Stimulated activated CD4-positive, alpha-beta T cell treated with anti-CD3 and anti-CD28 coated beads, Interleukin-1b, Interleukin-23, amount 100 ng/mL, for 4 hours (primary cell): Measurements from ENCODE around the gene UBE3A.
"Not testable (repeated sequence)": the region's sequence is repeated elsewhere in the genome, so short reads cannot be mapped to it uniquely, and the experiment has no call there.

Experiments
- DNase-seq, 2 donors: peaks; one replicate each; pipeline ENCODE4 v3.0.0-alpha.2; 2020; ENCODE audit warnings: low read depth in 2 of 2

The UBE3A gene

DNA sequence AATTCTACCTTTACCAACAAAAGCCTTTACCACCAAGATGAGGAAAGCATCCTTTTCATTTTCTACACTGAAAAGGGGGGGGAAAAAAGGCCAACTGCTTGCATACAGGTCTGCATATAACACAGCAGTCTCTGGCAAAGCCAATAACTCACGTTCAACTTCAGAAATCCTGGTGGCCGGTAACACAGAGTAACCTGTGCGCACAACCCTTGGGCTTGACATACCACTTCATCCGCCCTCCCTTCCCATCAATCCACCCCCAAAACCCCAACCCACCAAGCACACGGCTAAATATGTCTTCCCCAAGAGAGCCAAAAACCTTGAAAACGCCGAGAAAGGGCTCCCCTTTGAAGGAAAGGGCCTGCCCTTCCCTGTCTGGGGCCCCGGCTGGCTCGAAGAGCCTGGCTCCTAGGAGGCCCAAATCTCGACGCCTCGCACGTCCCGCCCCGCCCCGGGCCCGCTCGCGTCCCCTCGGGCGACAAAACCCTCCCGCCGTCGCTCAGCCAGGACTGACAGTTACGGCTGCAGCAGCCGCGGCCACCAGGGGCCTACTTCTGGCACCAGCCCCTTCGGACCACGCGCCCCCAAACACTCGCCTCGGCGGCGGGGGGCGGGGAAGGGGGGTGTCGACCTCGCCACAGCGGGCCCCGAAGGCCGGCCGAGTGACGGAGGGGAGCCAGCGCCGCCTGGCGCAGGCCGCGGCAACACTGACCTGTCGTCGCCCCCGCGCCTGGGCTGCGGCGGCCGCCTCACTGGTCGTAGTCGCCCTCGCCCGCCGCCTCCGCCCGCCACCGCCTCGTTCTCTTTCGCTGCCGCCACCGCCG is 835 bp downstream of the UBE3A start:
- peak; percentile 15 to 46 for DNase-seq

DNA sequence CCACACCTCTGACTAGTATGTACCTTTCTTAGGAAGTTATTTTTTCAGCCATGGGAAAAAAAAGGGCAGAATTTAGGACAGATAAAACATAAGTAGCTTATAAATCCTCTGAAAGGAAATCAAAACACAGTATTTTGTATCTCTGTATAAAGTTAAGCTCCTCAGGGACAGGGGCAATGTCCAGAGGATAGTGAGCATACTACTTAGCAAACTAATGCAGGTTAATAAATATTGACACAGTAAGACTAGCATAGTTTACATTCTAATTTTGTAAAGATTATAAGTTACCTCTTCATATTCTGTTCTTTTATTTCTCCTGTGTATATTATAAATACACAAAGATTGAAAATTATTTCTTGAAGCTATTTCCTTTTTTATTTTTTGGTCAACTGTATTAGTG is 2.1 kb downstream of the UBE3A start:
- no peak for DNase-seq

DNA sequence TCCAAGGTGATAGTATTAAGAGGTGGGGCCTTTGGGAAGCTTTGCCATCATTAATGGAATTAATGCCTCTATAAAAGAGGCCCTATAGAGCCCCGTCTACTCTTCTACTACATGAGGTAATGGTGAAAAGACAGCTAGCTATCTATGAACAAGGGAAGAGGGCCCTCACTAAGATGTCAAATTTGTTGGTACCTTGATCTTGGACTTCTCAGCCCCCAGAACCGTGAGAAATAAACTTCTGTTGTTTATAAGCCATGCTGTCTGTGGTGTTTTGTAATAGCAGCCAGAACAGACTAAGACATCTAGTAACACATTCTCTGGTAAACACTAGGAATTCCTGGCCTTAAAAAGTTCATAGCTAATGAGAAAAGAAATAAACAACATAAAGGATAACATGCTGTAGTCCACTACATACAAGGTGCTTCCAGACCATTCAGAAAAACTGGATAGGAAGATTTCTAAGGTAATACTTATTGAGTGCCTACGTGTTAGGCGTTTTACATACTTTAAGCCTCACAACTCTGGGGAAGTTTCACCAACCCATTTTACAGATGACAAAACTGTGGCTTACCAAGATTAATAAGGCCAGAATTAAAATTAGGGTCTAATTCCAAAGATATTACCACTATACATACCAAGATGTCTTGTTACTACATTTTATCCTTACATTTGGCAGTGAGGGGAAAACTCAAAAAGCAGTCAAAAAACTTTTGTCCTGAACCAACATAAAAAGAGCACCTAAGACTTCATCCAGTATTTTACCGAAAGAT is 3.2 kb downstream of the UBE3A start:
- no peak for DNase-seq

DNA sequence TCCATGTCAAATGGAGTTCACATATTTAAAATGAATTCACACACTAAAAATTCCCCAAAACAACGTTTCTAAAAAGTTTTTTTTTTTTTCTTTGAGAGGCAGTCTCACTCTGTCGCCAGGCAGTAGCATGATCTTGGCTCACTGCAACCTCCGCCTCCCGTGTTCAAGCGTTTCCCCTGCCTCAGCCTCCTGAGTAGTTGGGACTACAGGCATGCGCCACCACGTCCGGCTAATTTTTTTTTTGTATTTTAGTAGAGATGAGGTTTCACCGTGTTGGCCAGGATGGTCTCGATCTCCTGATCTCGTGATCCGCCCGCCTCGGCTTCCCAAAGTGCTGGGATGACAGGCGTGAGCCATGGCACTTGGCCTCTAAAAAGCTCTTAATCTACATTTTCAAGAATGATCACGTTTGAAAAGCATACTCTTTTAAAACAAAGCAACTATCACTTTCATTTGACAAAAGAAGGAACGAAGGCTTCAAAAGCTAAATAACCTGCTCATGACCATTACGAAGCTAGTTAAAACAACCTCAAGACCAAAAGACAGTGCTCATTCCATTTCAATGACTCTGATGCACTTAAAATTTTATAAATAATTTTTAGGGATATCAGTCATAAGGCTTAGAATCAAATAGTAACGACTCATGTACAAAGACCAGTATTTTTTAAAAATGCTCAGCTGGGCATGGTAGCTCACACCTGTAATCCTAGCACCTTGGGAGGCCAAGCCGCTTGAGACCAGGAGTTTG is 5.5 kb downstream of the UBE3A start:
- DNase-seq: no peak

DNA sequence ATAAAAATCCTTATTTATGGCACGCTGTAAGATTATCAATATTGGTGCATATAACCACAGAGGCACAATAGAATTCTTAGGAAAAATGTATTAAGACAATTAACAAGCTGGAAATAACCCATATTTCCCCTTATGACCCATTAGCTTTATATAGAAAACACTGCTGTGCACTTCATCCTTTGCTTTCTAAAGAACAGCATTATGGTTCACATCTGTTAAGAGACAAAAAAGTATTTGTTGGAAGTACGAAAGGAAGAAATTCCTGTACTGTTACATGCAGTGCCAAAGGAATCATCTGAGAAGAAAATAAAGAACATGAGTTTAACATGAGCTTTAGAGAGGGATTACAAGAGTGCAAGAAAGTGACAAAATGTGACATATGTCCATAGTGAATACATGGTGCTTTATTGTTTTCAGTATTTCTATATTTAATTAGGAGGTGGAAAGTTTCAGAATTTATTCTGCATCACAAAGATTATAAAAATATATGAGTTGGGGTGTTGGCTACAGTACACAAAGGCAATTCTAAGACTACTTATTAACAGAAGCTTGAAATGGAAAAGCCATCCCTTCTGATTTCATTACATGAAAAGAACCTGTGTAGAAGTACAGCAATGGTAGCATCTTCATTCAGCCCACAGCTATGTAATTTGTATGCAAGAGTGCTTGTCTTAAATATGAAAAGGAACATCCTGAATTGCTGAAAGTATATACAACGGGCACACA is 6.8 kb downstream of the UBE3A start:
- no peak for DNase-seq

DNA sequence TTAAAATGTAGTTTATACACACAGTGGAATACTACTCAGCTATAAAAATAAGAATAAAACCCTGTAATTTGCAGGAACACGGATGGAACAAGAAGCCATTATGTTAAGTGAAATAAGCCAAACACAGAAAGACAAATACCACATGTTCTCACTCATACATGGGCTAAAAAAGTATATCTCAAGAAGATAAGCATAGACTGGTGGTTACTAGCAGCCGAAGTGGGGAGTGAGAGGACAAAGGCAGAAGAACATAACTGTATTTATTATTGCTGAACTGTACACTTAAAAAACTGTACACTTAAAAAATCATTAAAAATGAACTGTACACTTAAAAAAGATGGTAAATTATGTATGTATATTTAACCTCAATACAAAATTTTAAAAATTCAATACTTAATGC is 11.0 kb downstream of the UBE3A start:
- DNase-seq: no peak

DNA sequence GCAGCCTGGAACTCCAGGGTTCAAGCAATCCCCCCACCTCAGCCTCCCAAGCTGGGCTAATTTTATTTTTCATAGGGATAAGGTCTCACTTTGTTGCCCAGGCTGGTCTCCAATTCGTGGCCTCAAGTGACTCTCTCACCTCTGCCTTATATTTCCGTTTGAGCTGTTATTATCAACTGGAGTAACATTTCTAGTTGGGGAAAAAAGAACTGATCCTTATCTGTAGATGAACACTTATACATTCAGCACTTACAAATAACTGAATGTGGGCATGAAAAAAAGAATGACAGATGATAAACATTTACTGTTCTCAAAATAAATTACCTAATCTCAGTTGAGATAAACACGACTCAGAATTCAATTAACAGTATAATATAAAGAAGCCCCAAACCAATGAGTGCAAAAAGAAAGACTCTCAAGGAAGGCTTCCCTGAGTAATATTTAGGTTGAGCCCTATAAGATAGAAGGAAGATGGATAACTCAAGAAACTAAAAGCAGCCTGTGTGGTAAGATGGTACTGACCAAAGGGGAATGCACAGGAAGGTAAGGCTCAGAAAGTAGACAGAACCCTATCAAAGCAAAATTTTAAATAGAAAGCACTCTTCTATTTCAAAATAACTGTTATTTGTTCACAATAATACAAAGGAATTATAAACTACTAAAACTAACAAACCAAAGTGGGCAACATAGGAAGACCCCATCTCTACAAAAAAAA is 11.8 kb downstream of the UBE3A start:
- no peak for DNase-seq

DNA sequence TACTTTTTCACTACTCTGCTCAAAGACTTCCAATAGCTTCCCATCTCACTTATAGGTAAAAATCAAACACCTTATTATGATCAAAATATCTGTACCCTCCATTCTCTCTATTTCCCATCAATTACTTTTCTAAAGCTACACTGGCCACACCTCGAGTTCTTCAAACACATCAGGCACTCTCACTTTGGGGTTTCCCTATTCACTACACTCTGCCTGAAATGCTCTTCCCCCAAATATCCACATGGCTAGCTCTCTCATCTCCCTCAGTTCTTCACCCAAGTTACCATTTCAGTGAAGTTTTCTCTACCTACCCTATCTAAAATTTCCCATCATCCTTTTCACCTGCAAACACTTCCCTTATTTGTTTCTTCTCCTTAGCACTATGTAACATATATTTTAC is 14.8 kb downstream of the UBE3A start:
- no peak for DNase-seq

DNA sequence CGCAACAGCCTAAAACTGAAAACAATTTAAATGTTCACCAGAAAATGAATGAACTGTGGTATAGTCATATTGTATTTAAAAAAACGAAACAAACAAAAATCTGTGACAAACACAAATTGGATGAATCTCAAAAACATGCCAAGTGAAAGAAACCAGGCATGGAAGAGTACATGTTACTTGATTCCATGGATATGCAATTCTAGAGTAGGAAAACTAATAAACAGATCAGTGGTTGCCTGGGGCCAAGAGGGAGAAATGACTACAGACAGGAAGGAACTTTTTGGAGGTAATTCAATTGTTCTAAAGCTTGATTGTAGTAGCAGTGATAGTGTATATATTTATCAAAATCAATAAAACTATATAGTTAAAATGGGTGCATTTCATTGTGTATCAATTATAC is 16.8 kb downstream of the UBE3A start:
- DNase-seq: no peak

DNA sequence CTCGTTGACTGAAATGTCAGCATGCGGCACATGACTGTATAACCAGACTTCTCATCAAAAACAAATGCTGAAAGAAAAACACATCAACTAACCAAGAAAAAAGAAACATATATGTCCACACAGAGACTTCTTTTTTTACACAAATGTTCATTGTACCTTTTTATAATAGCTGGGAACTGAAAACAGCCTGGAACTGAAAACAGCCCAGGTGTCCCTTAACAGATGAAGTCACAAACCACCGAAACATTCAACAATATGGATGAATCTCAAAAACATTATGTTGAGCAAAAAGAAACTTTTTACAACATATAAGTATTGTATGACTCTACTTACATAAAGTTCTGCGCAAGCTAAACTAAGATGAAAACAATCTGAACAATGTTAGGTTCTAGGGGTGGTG is 20.6 kb downstream of the UBE3A start:
- DNase-seq: no peak

DNA sequence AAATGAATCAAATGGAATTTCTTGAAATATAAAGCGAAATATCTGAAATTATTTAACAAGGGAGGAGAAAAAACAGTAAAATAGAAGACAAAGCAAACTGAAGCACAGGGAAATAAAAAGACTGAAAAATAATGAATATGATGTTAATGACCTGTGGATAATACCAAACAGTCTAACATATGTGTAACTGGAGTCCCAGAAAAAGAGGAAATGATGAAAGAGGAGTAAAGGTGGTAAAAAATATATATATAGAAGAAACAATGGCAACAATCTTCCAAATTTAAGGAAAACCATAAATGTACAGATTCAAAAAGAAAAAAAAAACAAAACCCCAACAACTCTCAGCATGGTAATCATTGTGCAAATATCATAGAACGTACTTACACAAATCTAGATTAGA is 21.2 kb downstream of the UBE3A start:
- no peak for DNase-seq

DNA sequence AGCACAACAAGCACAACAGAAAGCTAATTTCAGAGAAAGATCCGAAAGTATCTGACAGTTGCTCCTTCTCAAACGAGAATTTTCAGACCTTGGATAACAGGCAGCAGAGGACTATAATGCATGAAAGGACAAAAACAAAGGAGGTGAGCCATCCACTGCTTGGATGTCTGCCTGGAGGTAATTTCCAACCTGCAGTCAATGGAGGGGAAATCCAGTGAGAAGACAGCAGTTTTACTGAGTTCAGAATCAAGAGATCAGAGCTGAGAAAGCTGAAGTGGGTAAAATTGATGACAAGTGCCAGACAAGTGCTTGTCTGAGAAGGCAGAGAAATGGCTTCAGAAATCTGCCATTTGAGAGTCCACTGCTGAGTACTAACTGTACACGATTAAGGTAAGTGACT is 22.1 kb downstream of the UBE3A start:
- no peak for DNase-seq

DNA sequence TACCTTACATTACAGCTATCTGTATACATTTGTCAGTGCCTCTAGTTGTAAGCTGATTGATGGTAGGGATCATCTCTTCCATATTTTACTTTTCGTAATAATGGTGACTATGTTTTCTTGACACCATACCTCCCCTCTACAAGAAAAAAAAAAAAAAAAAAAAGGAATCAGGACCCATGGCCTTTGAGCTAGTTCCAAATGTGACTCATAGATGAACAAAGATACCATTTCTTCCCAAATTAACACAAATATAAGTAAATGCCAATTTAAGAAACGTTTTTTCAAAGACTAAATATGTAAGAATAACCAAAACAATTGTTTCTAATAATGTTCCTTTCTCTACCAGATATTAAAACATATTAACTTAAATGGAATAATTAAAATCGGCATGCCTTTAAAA is 23.1 kb downstream of the UBE3A start:
- no peak for DNase-seq

DNA sequence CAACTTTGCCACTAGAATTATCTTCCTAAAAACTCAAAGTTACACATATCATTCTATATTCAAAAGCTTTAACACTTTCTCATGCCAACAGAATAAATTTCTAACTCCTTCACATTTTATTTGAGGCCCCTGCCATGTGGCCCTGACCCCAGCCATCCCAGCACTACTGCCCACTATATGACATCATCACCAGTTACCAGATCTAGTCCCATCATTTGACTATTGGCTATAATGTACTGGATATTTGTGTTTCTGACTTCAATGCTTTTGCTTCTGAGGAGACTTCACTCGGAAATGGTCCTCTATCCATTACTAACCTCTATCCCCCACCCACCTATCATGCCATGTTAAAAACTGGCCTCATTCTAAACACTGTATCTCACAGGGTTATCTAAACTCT is 23.6 kb downstream of the UBE3A start:
- no peak for DNase-seq

DNA sequence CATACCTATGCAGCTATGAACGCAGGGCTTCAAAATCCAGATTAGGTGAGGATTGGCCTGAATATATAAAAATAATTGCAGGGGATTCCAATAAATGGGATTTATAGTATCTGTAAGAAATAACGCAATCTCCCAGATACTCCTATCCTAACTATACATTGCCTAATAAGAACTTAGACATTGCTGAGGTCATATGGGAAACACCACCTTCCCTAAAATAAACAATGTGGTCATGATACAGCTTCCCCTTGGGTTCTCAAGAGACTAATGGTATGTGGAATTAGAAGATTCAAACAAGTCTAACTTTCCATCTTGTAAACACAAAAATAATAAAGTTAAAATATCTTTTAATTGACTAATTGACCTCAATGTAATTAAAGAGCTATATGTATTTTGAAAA is 28.2 kb downstream of the UBE3A start:
- DNase-seq: no peak

DNA sequence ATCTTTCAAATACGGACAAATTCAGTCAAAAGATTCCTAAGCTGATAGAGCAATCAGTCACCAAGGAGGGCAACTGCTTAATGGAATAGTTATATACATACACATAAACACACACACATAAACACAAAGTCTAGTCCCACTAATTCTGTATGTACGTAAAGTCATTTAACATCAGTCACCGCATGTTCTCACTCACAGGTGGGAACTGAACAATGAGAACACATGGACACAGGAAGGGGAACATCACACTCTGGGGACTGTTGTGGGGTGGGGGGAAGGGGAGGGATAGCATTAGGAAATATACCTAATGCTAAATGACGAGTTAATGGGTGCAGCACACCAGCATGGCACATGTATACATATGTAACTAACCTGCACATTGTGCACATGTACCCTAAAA is 29.1 kb downstream of the UBE3A start:
- DNase-seq: not testable (repeated sequence)

DNA sequence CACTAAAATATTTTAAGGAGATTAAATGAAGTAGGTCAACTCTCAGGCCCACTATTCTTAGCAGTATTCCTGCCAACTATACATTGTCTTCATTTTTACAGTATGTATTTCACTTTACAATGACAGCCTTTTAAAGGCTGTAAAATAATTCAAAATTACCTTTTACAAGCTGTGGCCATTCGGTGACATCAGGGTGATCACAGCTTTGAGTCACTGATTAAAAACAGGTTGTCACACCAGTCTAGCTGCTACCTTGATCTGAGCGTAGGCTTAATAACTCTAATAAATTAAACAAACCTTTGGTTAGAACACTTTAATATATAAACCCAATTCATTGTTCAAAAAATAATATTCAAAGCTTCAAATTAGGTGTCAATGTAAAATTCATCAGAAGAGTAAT is 29.9 kb downstream of the UBE3A start:
- no peak for DNase-seq

DNA sequence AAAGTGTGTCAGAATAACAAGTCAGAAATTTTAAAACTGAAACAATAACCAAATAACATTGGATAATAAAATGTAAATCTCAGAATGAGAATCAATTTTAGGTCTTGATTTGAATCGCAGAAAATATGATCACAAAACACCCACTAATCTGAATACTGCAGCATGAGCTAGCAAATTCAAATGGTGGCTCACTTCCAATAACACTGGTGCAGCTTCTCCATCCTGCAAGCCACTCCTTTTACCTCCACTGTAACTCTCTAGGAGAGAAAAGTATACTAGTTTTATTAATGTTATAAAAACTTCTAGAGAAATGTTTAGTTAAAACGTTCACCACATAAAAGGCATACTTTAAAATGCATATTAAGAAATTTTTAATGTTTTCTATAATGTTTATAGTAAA is 30.4 kb downstream of the UBE3A start:
- DNase-seq: no peak

DNA sequence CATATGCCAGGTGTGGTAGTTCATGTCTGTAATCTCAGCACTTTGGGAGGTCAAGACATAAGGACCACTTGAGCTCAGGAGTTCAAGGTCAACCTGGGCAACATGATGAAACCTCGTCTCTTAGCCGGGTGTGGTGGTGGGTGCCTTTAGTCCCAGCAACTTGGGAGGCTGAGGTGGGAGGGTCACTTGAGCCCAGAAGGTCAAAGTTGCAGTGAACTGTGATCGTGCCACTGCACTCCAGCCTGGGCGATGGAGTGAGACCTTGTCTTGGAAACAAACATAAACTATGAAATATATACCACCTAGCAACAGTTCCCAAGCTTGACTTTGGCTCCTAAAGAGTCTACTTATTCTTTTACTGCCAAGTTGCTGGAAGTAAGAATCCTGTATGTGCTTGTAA is 30.9 kb downstream of the UBE3A start:
- no peak for DNase-seq

DNA sequence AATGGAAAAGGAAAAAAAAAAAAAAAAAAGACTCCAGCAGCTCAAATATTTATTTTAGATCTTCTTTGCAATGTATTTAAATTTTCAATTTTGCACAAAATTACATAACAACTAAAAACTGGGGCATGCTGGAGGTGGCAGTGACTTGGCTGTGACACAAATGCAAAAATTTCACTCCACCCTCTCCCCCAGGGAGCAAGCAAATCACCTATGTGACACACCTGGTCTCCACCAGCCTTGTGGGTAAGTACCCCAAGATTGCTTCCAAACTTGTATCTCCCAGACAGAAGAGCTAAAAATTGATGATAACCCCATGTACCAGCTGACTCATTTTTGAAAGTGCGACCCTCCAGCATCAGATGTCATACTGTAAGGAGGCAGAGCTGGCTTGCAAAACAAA is 32.0 kb downstream of the UBE3A start:
- DNase-seq: no peak

DNA sequence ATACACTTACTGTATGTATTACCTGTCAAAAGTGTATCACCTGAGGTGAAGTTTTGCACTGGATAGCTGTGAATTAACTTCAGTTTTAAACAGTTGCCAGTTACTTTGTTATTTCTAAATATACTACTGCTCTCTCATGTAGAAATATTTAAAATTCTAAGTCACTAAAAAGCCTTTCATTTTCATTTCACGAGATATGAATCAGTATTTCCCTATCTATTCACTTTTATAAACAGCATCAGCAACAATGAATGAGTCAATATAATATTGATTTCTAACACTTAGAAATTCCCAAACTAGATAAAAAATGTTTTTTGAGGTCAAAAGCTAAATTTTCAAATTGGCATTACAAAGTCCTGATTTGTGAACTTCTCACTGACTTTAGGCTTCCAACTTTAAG is 32.6 kb downstream of the UBE3A start:
- no peak for DNase-seq
